OCI-LY1 (cell line): ENCODE data around the gene L3MBTL4.

Experiments used
- H2AFZ ChIP-seq: fragments of 200-600 bp; sonication (generic), shearing (Covaris generic); 2 replicates; pipeline ENCODE4 v1.6.0; 2014; ENCODE audit warnings: antibody characterized with exemption, mild to moderate bottlenecking, low read length
- H3F3A ChIP-seq: fragments of 200-600 bp; sonication (generic), shearing (Covaris generic); 2 replicates; pipeline ENCODE4 v1.6.0; 2014; ENCODE audit warnings: mild to moderate bottlenecking, antibody characterized with exemption, low read length, moderate library complexity; ENCODE audit not compliant: insufficient read depth
- H3K27ac ChIP-seq: fragments of 200-600 bp; sonication (generic); 2 replicates; pipeline ENCODE4 v1.5.1; 2014; ENCODE audit warnings: low read length, mixed run types, mild to moderate bottlenecking, low read depth; ENCODE audit not compliant: poor library complexity, severe bottlenecking
- H3K27me3 ChIP-seq: fragments of 200-600 bp; sonication (generic); 2 replicates; pipeline ENCODE4 v1.6.0; 2014; ENCODE audit warnings: antibody characterized with exemption, mild to moderate bottlenecking, low read length, moderate library complexity; ENCODE audit not compliant: insufficient read depth
- H3K36me3 ChIP-seq: fragments of 200-600 bp; sonication (generic); 2 replicates; pipeline ENCODE4 v1.6.1; 2014; ENCODE audit warnings: mild to moderate bottlenecking, antibody characterized with exemption, low read length, moderate library complexity, mixed read lengths; ENCODE audit not compliant: insufficient read depth
- H3K4me1 ChIP-seq: fragments of 200-600 bp; sonication (generic); 2 replicates; pipeline ENCODE4 v1.5.1; 2014; ENCODE audit warnings: mild to moderate bottlenecking, low read length, moderate library complexity; ENCODE audit not compliant: insufficient read depth, severe bottlenecking
- H3K4me2 ChIP-seq: fragments of 200-600 bp; sonication (generic), shearing (Covaris generic); 2 replicates; pipeline ENCODE4 v1.6.1; 2014; ENCODE audit warnings: low read length
- H3K4me3 ChIP-seq: fragments of 200-600 bp; sonication (generic); 2 replicates; pipeline ENCODE4 v1.5.1; 2014; ENCODE audit warnings: low read length, low read depth, mild to moderate bottlenecking, mixed read lengths; ENCODE audit not compliant: poor library complexity, severe bottlenecking
- H3K79me2 ChIP-seq: fragments of 200-600 bp; shearing (Covaris generic); 2 replicates; pipeline ENCODE4 v1.6.1; 2016; ENCODE audit warnings: mixed run types, low read length, mixed read lengths; ENCODE audit not compliant: insufficient read depth
- H3K9ac ChIP-seq: fragments of 200-600 bp; sonication (generic), shearing (Covaris generic); 2 replicates; pipeline ENCODE4 v1.6.1; 2014; ENCODE audit warnings: mild to moderate bottlenecking, low read length, mixed read lengths
- H3K9me2 ChIP-seq: fragments of 200-600 bp; sonication (generic), shearing (Covaris generic); 2 replicates; pipeline ENCODE4 v1.6.1; 2014; ENCODE audit warnings: low read depth, mild to moderate bottlenecking, low read length, mixed read lengths
- H3K9me3 ChIP-seq: fragments of 200-600 bp; shearing (Covaris generic); 2 replicates; pipeline ENCODE4 v1.6.1; 2014; ENCODE audit warnings: low read length, mixed read lengths
- H4K20me1 ChIP-seq: fragments of 200-600 bp; sonication (generic), shearing (Covaris generic); 2 replicates; pipeline ENCODE4 v1.6.0; 2016; ENCODE audit warnings: mild to moderate bottlenecking, low read length; ENCODE audit not compliant: insufficient read depth
- EZH2 ChIP-seq: fragments of 200-600 bp; sonication (generic), shearing (Covaris generic); IDR thresholded peaks from 2 replicates; pipeline ENCODE4 v1.8.0; 2017; ENCODE audit warnings: borderline replicate concordance, mixed run types, mild to moderate bottlenecking, antibody characterized with exemption, low read length, moderate library complexity, mixed read lengths
- TF ChIP-seq, protein P1 (sequence below): fragments of 200-600 bp; sonication (generic), shearing (Covaris generic); IDR thresholded peaks from 2 replicates; pipeline ENCODE4 v1.5.1; 2017; ENCODE audit warnings: mild to moderate bottlenecking, antibody characterized with exemption, low read length, moderate library complexity, mixed read lengths

Gene L3MBTL4

DNA sequence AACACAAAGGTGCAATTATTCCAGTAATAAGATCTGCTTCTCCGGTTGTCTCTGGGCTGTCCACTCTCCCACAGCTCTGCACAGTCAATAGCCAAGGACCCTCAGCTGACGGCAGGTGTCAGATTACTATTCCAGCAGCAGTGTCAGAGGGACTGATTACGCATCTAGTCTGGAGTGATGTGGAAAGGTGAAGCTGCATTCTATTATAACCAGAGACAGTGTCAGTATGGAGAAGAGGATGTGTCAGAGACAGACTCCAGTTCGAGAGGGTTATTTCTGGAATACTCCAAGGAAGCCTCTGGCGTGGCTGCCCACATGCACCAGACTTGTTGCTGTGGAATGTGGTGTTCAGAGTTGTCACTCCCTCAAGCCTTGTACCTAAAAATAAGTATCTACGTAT is 355.8 kb downstream of the L3MBTL4 start:
- Histone ChIP-seq H3K27ac (no peak overlapping the region), H3K27me3 (no peaks in the 10 kb centered on the region), H3K4me1 (no peaks in the 10 kb centered on the region), H2AFZ (no peak overlapping the region), H3K9me3 (no peaks in the 10 kb centered on the region), H4K20me1 (no peaks in the 10 kb centered on the region), H3K9ac (no peak overlapping the region), H3K4me2 (no peak overlapping the region), H3K36me3 (no peaks in the 10 kb centered on the region), H3K4me3 (no peak overlapping the region), H3F3A (no peaks in the 10 kb centered on the region), H3K9me2 (no peaks in the 10 kb centered on the region), H3K79me2 (no peaks in the 10 kb centered on the region)
- TF ChIP-seq EZH2 = no peak
- TF ChIP-seq, protein P1, sequence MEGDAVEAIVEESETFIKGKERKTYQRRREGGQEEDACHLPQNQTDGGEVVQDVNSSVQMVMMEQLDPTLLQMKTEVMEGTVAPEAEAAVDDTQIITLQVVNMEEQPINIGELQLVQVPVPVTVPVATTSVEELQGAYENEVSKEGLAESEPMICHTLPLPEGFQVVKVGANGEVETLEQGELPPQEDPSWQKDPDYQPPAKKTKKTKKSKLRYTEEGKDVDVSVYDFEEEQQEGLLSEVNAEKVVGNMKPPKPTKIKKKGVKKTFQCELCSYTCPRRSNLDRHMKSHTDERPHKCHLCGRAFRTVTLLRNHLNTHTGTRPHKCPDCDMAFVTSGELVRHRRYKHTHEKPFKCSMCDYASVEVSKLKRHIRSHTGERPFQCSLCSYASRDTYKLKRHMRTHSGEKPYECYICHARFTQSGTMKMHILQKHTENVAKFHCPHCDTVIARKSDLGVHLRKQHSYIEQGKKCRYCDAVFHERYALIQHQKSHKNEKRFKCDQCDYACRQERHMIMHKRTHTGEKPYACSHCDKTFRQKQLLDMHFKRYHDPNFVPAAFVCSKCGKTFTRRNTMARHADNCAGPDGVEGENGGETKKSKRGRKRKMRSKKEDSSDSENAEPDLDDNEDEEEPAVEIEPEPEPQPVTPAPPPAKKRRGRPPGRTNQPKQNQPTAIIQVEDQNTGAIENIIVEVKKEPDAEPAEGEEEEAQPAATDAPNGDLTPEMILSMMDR = no peak

DNA sequence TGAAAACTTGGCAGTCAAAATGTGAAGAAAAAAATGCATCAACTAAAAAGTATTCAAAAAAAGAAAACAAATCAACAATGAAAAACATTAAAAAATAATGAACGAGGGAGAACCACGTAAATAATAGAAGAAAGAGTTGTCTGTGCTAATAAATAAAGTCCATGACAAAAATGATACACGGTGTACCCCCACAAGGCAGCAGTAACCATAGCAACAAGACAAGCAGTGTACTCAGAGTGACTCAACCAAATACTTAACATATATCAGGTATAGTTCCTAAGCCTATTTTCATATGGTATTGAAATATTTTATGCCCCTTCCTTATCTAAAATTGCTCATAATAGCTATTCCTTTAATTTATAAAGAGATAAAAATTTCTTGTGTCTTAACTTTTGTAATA is 357.1 kb downstream of the L3MBTL4 start:
- H3K27ac ChIP-seq = no peak overlapping the region
- no peak overlapping the region for H2AFZ ChIP-seq
- no peaks in the 10 kb centered on the region for H3K9me3 ChIP-seq
- H3K9me2 ChIP-seq = no peaks in the 10 kb centered on the region
- no peaks in the 10 kb centered on the region for H3F3A ChIP-seq
- H3K36me3 ChIP-seq = no peaks in the 10 kb centered on the region
- TF ChIP-seq EZH2 = no peak
- TF ChIP-seq, protein P1 = no peak
- H4K20me1 ChIP-seq = no peaks in the 10 kb centered on the region
- H3K4me3 ChIP-seq = no peak overlapping the region
- H3K4me1 ChIP-seq = no peaks in the 10 kb centered on the region
- H3K4me2 ChIP-seq = no peak overlapping the region
- no peaks in the 10 kb centered on the region for H3K79me2 ChIP-seq
- no peaks in the 10 kb centered on the region for H3K27me3 ChIP-seq
- no peak overlapping the region for H3K9ac ChIP-seq

DNA sequence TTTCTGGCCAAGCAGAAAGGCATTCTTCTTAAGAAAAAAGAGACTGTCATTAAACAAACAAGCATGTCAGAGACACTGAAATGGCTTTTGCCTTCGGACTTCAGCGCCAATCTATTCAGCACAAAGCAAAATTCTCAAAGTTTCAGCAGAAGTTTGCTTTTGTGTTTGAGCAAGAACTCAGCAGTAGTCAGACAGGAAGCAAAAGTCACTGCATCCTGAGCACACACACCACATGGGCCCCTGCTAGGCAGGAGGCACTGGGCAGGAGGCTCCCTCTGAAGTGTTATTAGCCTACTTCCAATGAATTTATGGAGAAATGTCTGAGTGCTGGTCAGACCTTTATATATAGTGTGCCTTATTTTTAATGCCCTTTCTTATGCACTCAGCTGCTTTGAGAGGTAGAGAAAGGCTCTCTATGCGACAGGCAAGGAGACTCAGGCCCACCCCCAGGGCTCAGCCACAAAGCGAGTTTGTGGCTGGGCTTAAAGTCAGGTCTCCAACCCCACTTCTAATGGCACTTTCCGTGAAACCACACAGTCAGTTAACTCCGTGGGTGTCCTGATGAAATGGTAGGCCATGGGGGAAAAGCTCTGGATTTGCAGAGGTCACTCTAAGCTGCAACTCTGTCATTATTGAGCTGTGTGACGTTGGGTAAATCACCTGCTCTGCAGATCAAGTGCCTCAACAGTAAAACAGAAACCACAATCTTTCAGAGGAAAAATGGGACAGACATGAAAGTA is 358.4 kb downstream of the L3MBTL4 start:
- H3K27me3 ChIP-seq = no peaks in the 10 kb centered on the region
- TF ChIP-seq EZH2 = no peak
- H3K27ac ChIP-seq = no peak overlapping the region
- H2AFZ ChIP-seq = no peak overlapping the region
- H3K9ac ChIP-seq = no peak overlapping the region
- no peaks in the 10 kb centered on the region for H3K79me2 ChIP-seq
- no peaks in the 10 kb centered on the region for H4K20me1 ChIP-seq
- no peak overlapping the region for H3K4me2 ChIP-seq
- no peaks in the 10 kb centered on the region for H3F3A ChIP-seq
- H3K9me3 ChIP-seq = no peaks in the 10 kb centered on the region
- no peaks in the 10 kb centered on the region for H3K36me3 ChIP-seq
- H3K4me1 ChIP-seq = no peaks in the 10 kb centered on the region
- H3K4me3 ChIP-seq = no peak overlapping the region
- H3K9me2 ChIP-seq = no peaks in the 10 kb centered on the region

DNA sequence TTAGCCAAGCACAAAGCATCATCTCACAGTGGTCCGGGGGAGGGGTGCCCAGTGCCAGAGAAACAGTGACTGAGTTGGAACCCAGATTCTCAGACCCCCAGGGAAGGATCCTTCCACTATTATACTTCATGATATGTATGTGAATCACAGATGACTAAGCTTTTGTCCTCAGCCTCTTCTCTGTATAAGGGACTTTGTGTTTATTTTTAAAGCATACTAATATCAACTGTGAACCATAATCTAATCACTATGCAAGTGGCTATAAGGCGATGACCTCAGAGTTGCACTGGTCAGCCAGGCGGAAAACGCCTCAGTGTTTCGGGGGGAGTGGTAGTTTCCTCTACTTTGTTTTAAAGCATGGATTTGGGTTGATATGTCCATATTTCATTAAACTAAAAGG is 359.0 kb downstream of the L3MBTL4 start:
- TF ChIP-seq, protein P1 = no peak
- no peak for TF ChIP-seq EZH2
- H3K9me3 ChIP-seq = no peaks in the 10 kb centered on the region
- H3K9ac ChIP-seq = no peak overlapping the region
- H3K4me3 ChIP-seq = no peak overlapping the region
- no peak overlapping the region for H3K27ac ChIP-seq
- no peaks in the 10 kb centered on the region for H3K9me2 ChIP-seq
- H3K36me3 ChIP-seq = no peaks in the 10 kb centered on the region
- H3K27me3 ChIP-seq = no peaks in the 10 kb centered on the region
- no peaks in the 10 kb centered on the region for H3K79me2 ChIP-seq
- H4K20me1 ChIP-seq = no peaks in the 10 kb centered on the region
- no peak overlapping the region for H3K4me2 ChIP-seq
- no peaks in the 10 kb centered on the region for H3F3A ChIP-seq
- H3K4me1 ChIP-seq = no peaks in the 10 kb centered on the region
- H2AFZ ChIP-seq = no peak overlapping the region
